Adrenal gland (tissue), 5 donors: Measurements from ENCODE around the gene IGFBP5.

Source experiments
- CTCF ChIP-seq, 6 experiments: fragments of 450-650 bp in 4 of 6; fragments of 200-600 bp in 2 of 6; sonication (generic) in 1 of 6; IDR thresholded peaks; 1 replicate in 5 of 6; 2 replicates in 1 of 6; pipeline versions ENCODE4 v1.5.1 to v1.8.0; 2016 to 2021; ENCODE audit warnings: antibody characterized with exemption in 6 of 6, mild to moderate bottlenecking in 2 of 6, moderate library complexity in 1 of 6
- POLR2A ChIP-seq, 2 donors: fragments of 450-650 bp; IDR thresholded peaks; one replicate each; pipeline ENCODE4 v1.6.1; 2017; ENCODE audit warnings: antibody characterized with exemption in 2 of 2, mild to moderate bottlenecking in 2 of 2, moderate library complexity in 1 of 2
- donor health status: DM: no; HTN: no; CAD: no.

GRCh38 chr2:216694082-216694825 is 1.1 kb downstream of the IGFBP5 start:
- TF ChIP-seq CTCF (IDR thresholded peaks at IDR 0.05) (no peak), POLR2A (IDR thresholded peaks at IDR 0.05) (peak in 1 of 2 donors; percentile 37)
